ENCODE results near the gene CD320.

GRCh38 chr19:8261881-8262280 lies 46.3 kb downstream of the CD320 start:
- TF ChIP-seq SMC3 (IDR thresholded peaks at IDR 0.05) = no peak
- no peak for TF ChIP-seq E2F6 (IDR thresholded peaks at IDR 0.05; ENCODE audit: borderline replicate concordance, low read depth)
- no peak for TF ChIP-seq POLR2A (IDR thresholded peaks at IDR 0.05; ENCODE audit: low read length)
- no peak for TF ChIP-seq CTCF (IDR thresholded peaks at IDR 0.05)
- no peak for TF ChIP-seq REST (IDR thresholded peaks at IDR 0.05)
- no peak for TF ChIP-seq EHF (CRISPR knock-in tag; IDR thresholded peaks at IDR 0.05)

All from A549 (cell line).